CD8-positive, alpha-beta memory T cell (primary cell): ENCODE data around the gene CPNE4. TPM values are rescaled to one million over a fixed set of nuclear protein-coding genes. Genes with fewer than 3 reads are reported as not detected.

Experiments used
- CTCF ChIA-PET: fragments of 350-600 bp; sonication (Branson Sonifier 250); formaldehyde crosslinking; loops from one replicate; lab custom pipeline; 2021; ENCODE audit warnings: antibody characterized with exemption; lab: Charles Lee
- POLR2A ChIA-PET: fragments of 350-600 bp; sonication (Branson Sonifier 250); formaldehyde crosslinking; loops from one replicate; lab custom pipeline; 2021; ENCODE audit warnings: antibody characterized with exemption; lab: Charles Lee
- DNase-seq, 5 donors: peaks; one replicate each; pipeline versions ENCODE4 v3.0.0 to v3.0.0-alpha.2; 2020 to 2022; ENCODE audit warnings: mixed read lengths in 1 of 5
- H3K27ac ChIP-seq: one replicate; pipeline ENCODE4 v1.7.0; 2013; ENCODE audit warnings: low read depth, mild to moderate bottlenecking, low read length, moderate library complexity
- H3K27me3 ChIP-seq: 2 replicates; pipeline ENCODE4 v1.7.0; 2013; ENCODE audit warnings: low read length, mild to moderate bottlenecking; ENCODE audit not compliant: insufficient read depth, poor library complexity, severe bottlenecking
- H3K36me3 ChIP-seq: 2 replicates; pipeline ENCODE4 v1.7.0; 2013; ENCODE audit warnings: mild to moderate bottlenecking, low read length, moderate library complexity; ENCODE audit not compliant: insufficient read depth
- H3K4me1 ChIP-seq: 2 replicates; pipeline ENCODE4 v1.7.0; 2013; ENCODE audit warnings: mild to moderate bottlenecking, low read length, moderate library complexity; ENCODE audit not compliant: insufficient read depth
- H3K4me3 ChIP-seq: 2 replicates; pipeline ENCODE4 v1.7.0; 2013; ENCODE audit warnings: mild to moderate bottlenecking, low read length
- H3K9me3 ChIP-seq: 2 replicates; pipeline ENCODE4 v1.7.0; 2013; ENCODE audit warnings: mild to moderate bottlenecking, low read length
- H3K27ac Mint-ChIP-seq, 8 donors: one replicate each; pipeline ENCODE4 v1.8.0; 2020 to 2021; ENCODE audit warnings: mixed read lengths in 8 of 8, mild to moderate bottlenecking in 6 of 8, inconsistent platforms in 3 of 8, moderate library complexity in 3 of 8
- H3K27me3 Mint-ChIP-seq, 2 donors: one replicate each; pipeline ENCODE4 v1.8.0; 2020 to 2021; ENCODE audit warnings: mixed read lengths in 2 of 2, mild to moderate bottlenecking in 1 of 2, moderate library complexity in 1 of 2
- H3K36me3 Mint-ChIP-seq, 3 donors: one replicate each; pipeline ENCODE4 v1.8.0; 2020 to 2021; ENCODE audit warnings: mixed read lengths in 3 of 3, inconsistent platforms in 1 of 3, mild to moderate bottlenecking in 1 of 3
- H3K4me1 Mint-ChIP-seq, 3 donors: one replicate each; pipeline ENCODE4 v1.8.0; 2020 to 2021; ENCODE audit warnings: mixed read lengths in 3 of 3, inconsistent platforms in 1 of 3, mild to moderate bottlenecking in 1 of 3
- H3K4me3 Mint-ChIP-seq, 7 donors: one replicate each; pipeline ENCODE4 v1.8.0; 2020 to 2021; ENCODE audit warnings: mixed read lengths in 7 of 7, mild to moderate bottlenecking in 6 of 7, moderate library complexity in 4 of 7, inconsistent platforms in 2 of 7
- H3K9me3 Mint-ChIP-seq, 5 donors: one replicate each; pipeline ENCODE4 v1.8.0; 2020 to 2022; ENCODE audit warnings: mixed read lengths in 5 of 5, mild to moderate bottlenecking in 3 of 5, moderate library complexity in 2 of 5, inconsistent platforms in 1 of 5
- polyA plus RNA-seq: library from polyadenylated mRNA; unstranded; fragments of 300-500 nt; fragmentation: Illumina TruSeq; gene quantifications from one replicate; pipeline ENCODE4 v1.2.3, GENCODE V29; 2021
- total RNA-seq, 2 experiments: library from RNA; stranded (reverse); gene quantifications; one replicate each; pipeline ENCODE4 v1.2.3, GENCODE V29; 2021

Gene CPNE4
- total and polyA plus RNA-seq, 3 experiments from 2014 or later = not detected

- Mint-ChIP-seq H3K4me1 (no peaks in the 10 kb centered on the region), H3K27me3 (peaks cover 5 to 39% of the 10 kb centered on the region in 2 donors), H3K27ac (no peak overlapping the region), H3K4me3 (no peak overlapping the region), H3K9me3 (no peaks in the 10 kb centered on the region), H3K36me3 (no peaks in the 10 kb centered on the region)
- H3K27ac ChIP-seq = no peak overlapping the region
- DNase-seq = no peak
- no peaks in the 10 kb centered on the region for H3K27me3 ChIP-seq
- no peak overlapping the region for H3K4me3 ChIP-seq
- CTCF ChIA-PET = no interaction called here
- POLR2A ChIA-PET = no interaction called here
- no peaks in the 10 kb centered on the region for H3K9me3 ChIP-seq
- no peaks in the 10 kb centered on the region for H3K4me1 ChIP-seq
- no peaks in the 10 kb centered on the region for H3K36me3 ChIP-seq
These were observed 493.5 kb downstream of the CPNE4 start for GRCh38 chr3:131541288-131541687.

GRCh38 chr3:131540821-131541220, 494.0 kb downstream of the CPNE4 start:
- Mint-ChIP-seq H3K36me3 (no peaks in the 10 kb centered on the region), H3K4me1 (no peaks in the 10 kb centered on the region), H3K9me3 (no peaks in the 10 kb centered on the region), H3K27me3 (peaks cover 2 to 39% of the 10 kb centered on the region in 2 donors), H3K4me3 (no peak overlapping the region), H3K27ac (no peak overlapping the region)
- no peaks in the 10 kb centered on the region for H3K36me3 ChIP-seq
- no peak for DNase-seq
- H3K27me3 ChIP-seq = no peaks in the 10 kb centered on the region
- H3K4me3 ChIP-seq = no peak overlapping the region
- ChIA-PET CTCF (no interaction called here), POLR2A (no interaction called here)
- no peak overlapping the region for H3K27ac ChIP-seq
- H3K4me1 ChIP-seq = no peaks in the 10 kb centered on the region
- no peaks in the 10 kb centered on the region for H3K9me3 ChIP-seq

- no peaks in the 10 kb centered on the region for H3K9me3 ChIP-seq
- Mint-ChIP-seq H3K36me3 (no peaks in the 10 kb centered on the region), H3K9me3 (no peaks in the 10 kb centered on the region), H3K27ac (no peak overlapping the region), H3K4me3 (no peak overlapping the region), H3K4me1 (no peaks in the 10 kb centered on the region), H3K27me3 (peaks cover 2 to 43% of the 10 kb centered on the region in 2 donors)
- H3K4me3 ChIP-seq = no peak overlapping the region
- H3K27ac ChIP-seq = no peak overlapping the region
- DNase-seq = no peak
- H3K4me1 ChIP-seq = no peaks in the 10 kb centered on the region
- ChIA-PET POLR2A (no interaction called here), CTCF (no interaction called here)
- no peaks in the 10 kb centered on the region for H3K36me3 ChIP-seq
- no peaks in the 10 kb centered on the region for H3K27me3 ChIP-seq
These were observed 494.7 kb downstream of the CPNE4 start for GRCh38 chr3:131540143-131540542.

- H3K9me3 ChIP-seq = no peaks in the 10 kb centered on the region
- Mint-ChIP-seq H3K27ac (no peak overlapping the region), H3K27me3 (peaks cover 2 to 42% of the 10 kb centered on the region in 2 donors), H3K9me3 (no peaks in the 10 kb centered on the region), H3K36me3 (no peaks in the 10 kb centered on the region), H3K4me3 (no peak overlapping the region), H3K4me1 (no peaks in the 10 kb centered on the region)
- no peak for DNase-seq
- no peak overlapping the region for H3K4me3 ChIP-seq
- H3K27ac ChIP-seq = no peak overlapping the region
- H3K36me3 ChIP-seq = no peaks in the 10 kb centered on the region
- no peaks in the 10 kb centered on the region for H3K27me3 ChIP-seq
- ChIA-PET POLR2A (no interaction called here), CTCF (no interaction called here)
- no peaks in the 10 kb centered on the region for H3K4me1 ChIP-seq
These were observed 495.8 kb downstream of the CPNE4 start for GRCh38 chr3:131538968-131539367.

GRCh38 chr3:131537531-131537930, 497.3 kb downstream of the CPNE4 start:
- Histone ChIP-seq H3K27me3 (no peaks in the 10 kb centered on the region), H3K27ac (no peak overlapping the region), H3K36me3 (no peaks in the 10 kb centered on the region), H3K4me3 (no peak overlapping the region), H3K4me1 (no peaks in the 10 kb centered on the region), H3K9me3 (no peaks in the 10 kb centered on the region)
- no peak overlapping the region for H3K4me3 Mint-ChIP-seq
- ChIA-PET POLR2A (no interaction called here), CTCF (no interaction called here)
- DNase-seq = no peak
- H3K9me3 Mint-ChIP-seq = peaks cover 0 to under 1% (median 0%) of the 10 kb centered on the region in 5 donors
- H3K4me1 Mint-ChIP-seq = no peaks in the 10 kb centered on the region
- H3K27ac Mint-ChIP-seq = no peak overlapping the region
- H3K27me3 Mint-ChIP-seq = peaks cover 5 to 41% of the 10 kb centered on the region in 2 donors
- H3K36me3 Mint-ChIP-seq = no peaks in the 10 kb centered on the region

GRCh38 chr3:131535596-131535995, 499.2 kb downstream of the CPNE4 start:
- Histone ChIP-seq H3K27ac (no peak overlapping the region), H3K27me3 (no peaks in the 10 kb centered on the region), H3K4me3 (no peak overlapping the region), H3K36me3 (no peaks in the 10 kb centered on the region), H3K4me1 (no peaks in the 10 kb centered on the region), H3K9me3 (no peaks in the 10 kb centered on the region)
- H3K36me3 Mint-ChIP-seq = no peaks in the 10 kb centered on the region
- peaks cover 0 to 2% (median 0%) of the 10 kb centered on the region in 5 donors for H3K9me3 Mint-ChIP-seq
- no peak overlapping the region for H3K4me3 Mint-ChIP-seq
- H3K27ac Mint-ChIP-seq = no peak overlapping the region
- H3K27me3 Mint-ChIP-seq = peaks cover 11 to 47% of the 10 kb centered on the region in 2 donors
- ChIA-PET CTCF (no interaction called here), POLR2A (no interaction called here)
- H3K4me1 Mint-ChIP-seq = no peaks in the 10 kb centered on the region
- no peak for DNase-seq

- Mint-ChIP-seq H3K27ac (no peak overlapping the region), H3K9me3 (peaks cover 0 to 2% (median 0%) of the 10 kb centered on the region in 5 donors), H3K27me3 (peaks cover 11 to 42% of the 10 kb centered on the region in 2 donors), H3K4me1 (no peaks in the 10 kb centered on the region), H3K4me3 (no peak overlapping the region), H3K36me3 (no peaks in the 10 kb centered on the region)
- no peak overlapping the region for H3K27ac ChIP-seq
- no peaks in the 10 kb centered on the region for H3K27me3 ChIP-seq
- ChIA-PET POLR2A (no interaction called here), CTCF (no interaction called here)
- H3K36me3 ChIP-seq = no peaks in the 10 kb centered on the region
- no peaks in the 10 kb centered on the region for H3K9me3 ChIP-seq
- DNase-seq = no peak
- H3K4me1 ChIP-seq = no peaks in the 10 kb centered on the region
- no peak overlapping the region for H3K4me3 ChIP-seq
These were observed 499.7 kb downstream of the CPNE4 start for GRCh38 chr3:131535131-131535530.

GRCh38 chr3:131532645-131533044, 502.2 kb downstream of the CPNE4 start:
- Mint-ChIP-seq H3K9me3 (peaks cover 0 to 2% (median 0%) of the 10 kb centered on the region in 5 donors), H3K27ac (no peak overlapping the region), H3K4me3 (no peak overlapping the region), H3K27me3 (peaks cover 9 to 39% of the 10 kb centered on the region in 2 donors), H3K4me1 (no peaks in the 10 kb centered on the region), H3K36me3 (no peaks in the 10 kb centered on the region)
- Histone ChIP-seq H3K4me1 (no peaks in the 10 kb centered on the region), H3K9me3 (no peaks in the 10 kb centered on the region), H3K36me3 (no peaks in the 10 kb centered on the region), H3K27ac (no peak overlapping the region), H3K27me3 (no peaks in the 10 kb centered on the region), H3K4me3 (no peak overlapping the region)
- DNase-seq = no peak
- ChIA-PET POLR2A (no interaction called here), CTCF (no interaction called here)

GRCh38 chr3:131530843-131531242, 504.0 kb downstream of the CPNE4 start:
- no peaks in the 10 kb centered on the region for H3K36me3 Mint-ChIP-seq
- Histone ChIP-seq H3K4me3 (no peak overlapping the region), H3K4me1 (no peaks in the 10 kb centered on the region), H3K27ac (no peak overlapping the region), H3K27me3 (no peaks in the 10 kb centered on the region), H3K36me3 (no peaks in the 10 kb centered on the region), H3K9me3 (no peaks in the 10 kb centered on the region)
- peaks cover 16 to 45% of the 10 kb centered on the region in 2 donors for H3K27me3 Mint-ChIP-seq
- no peaks in the 10 kb centered on the region for H3K4me1 Mint-ChIP-seq
- no peak overlapping the region for H3K4me3 Mint-ChIP-seq
- no peak overlapping the region for H3K27ac Mint-ChIP-seq
- ChIA-PET CTCF (no interaction called here), POLR2A (no interaction called here)
- DNase-seq = no peak
- peaks cover 0 to 2% (median 0%) of the 10 kb centered on the region in 5 donors for H3K9me3 Mint-ChIP-seq
